ENCODE results near the gene ZDHHC3. TPM values are rescaled to one million over a fixed set of nuclear protein-coding genes. Genes with fewer than 3 reads are reported as not detected.

The ZDHHC3 gene, protein sequence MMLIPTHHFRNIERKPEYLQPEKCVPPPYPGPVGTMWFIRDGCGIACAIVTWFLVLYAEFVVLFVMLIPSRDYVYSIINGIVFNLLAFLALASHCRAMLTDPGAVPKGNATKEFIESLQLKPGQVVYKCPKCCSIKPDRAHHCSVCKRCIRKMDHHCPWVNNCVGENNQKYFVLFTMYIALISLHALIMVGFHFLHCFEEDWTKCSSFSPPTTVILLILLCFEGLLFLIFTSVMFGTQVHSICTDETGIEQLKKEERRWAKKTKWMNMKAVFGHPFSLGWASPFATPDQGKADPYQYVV
- total RNA-seq, result 10 to 100 TPM; 43.5 to 51.4 TPM
- 54.8 to 70.9 reads per million in 2 donors for total RNA-seq

DNA sequence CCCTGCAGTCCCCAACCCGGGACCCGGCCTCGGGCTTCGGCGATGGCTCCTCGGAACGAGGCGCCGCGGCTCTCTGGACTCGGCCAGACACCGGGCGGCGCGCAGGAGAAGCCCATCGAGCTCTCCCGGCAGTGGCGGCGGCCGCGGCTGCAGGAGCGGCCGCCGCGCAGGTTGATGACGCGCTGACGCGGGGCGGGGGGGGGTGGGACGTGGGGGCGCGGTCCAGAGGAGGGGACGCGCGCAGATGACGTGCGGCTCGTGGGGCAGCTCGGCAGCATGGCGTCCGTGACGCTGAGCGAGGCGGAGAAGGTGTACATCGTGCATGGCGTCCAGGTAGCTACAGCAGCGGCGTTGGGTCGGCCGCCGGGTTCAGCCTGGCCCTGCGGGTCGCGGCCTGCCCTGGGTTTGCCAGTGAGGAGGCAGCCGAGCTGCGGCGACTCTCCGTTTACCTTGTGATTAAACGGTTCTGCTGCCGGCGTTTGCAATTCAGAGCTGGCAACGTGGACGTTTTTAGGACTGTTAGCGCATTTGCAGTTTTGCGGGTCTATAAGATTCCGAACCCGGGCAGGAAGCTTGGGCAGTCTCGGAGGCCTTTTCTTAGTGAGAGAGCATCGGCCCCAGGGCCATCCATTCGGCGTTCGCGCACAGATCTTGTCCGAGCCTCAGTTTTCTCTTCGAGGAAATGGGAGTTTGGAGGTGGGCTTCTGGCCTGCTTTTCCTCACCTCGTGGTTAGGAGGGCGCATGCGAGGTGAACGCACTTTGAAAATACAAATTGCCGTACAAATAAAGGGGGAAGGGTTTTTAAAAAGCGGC lies at the start of gene ZDHHC3, which contains the start of gene EXOSC7:
Gene ZDHHC3 (minus strand): TSS at position 173 of the 814 bp plus-strand sequence. CDS start 16,738 bp downstream, outside the sequence.
Gene EXOSC7 (plus strand): TSS at position 243 of the 814 bp plus-strand sequence. CDS start 34 bp downstream, at position 277.
- DNase-seq, result peak; percentile 76 to 84 (median 81)
- Mint-ChIP-seq H3K27ac (peak within 1 kb of the TSS; percentile 97), H3K4me3 (peak within 1 kb of the TSS; percentile 94), H3K36me3 (ENCODE audit: low read depth) (peaks cover 2% of the 10 kb centered on the region), H3K27me3 (no peaks in the 10 kb centered on the region), H3K4me1 (peaks cover 52% of the 10 kb centered on the region)
- ATAC-seq, result peak; percentile 97
- no peaks in the 10 kb centered on the region for H3K9me3 ChIP-seq (ENCODE audit: control insufficient read depth, low read length, poor library complexity, severe bottlenecking)

DNA sequence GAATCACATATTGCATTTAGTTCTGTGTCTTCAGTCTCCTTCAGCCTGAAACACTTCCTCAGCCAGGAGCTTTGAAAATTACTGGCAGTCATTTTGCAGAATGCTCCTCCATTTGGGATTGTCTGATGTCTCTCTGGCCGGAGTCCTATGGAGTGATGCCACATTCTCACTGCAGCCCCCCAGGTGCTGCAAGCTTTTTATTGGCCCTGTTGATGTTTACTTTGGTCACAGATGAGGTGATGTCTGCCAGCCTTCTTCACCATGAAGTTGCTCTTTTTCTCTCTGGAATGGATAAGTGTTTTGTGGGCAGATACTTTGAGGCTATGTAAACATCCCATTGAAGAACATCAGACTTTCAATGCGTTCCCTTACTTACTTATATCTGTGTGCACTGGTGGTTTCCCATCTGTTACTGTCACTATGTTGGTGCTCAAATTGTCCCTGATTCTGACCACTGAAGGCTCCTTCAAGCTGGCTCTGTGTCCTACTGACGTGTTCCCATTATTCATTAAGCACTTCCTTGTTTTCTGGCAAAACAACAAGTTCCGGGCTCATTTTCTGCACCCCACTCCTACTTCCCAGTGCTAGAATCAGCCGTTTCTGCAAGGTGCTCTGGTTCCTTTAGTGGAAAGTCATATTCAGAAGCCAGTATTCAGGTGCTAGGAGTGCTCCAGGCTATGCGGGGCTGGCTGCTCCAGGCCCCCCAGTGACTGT lies 48.7 kb upstream of the ZDHHC3 start:
- ATAC-seq, result no peak
- H3K9me3 ChIP-seq (ENCODE audit: control insufficient read depth, low read length, poor library complexity, severe bottlenecking), result no peaks in the 10 kb centered on the region

DNA sequence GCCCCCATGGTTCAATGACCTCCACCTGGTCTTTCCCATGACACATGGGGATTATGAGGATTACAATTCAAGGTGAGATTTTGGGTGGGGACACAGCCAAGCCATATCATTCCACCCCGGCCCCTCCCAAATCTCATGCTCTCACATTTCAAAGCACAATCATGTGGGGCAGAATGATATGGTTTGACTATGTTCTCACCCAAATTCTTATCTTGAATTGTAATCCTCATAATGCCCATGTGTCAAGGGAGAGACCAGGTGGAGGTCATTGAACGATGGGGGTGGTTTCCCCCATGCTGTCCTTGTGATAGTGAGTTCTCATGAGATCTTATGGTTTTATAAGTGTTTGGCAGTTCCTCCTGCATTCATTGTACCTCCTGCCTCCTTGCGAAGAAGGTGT lies 47.7 kb upstream of the ZDHHC3 start:
- no peak overlapping the region for H3K27ac Mint-ChIP-seq
- peaks cover 21% of the 10 kb centered on the region for H3K4me1 Mint-ChIP-seq
- ATAC-seq (no peak), DNase-seq (no peak)
- H3K36me3 Mint-ChIP-seq (ENCODE audit: low read depth), result no peaks in the 10 kb centered on the region
- no peaks in the 10 kb centered on the region for H3K9me3 ChIP-seq (ENCODE audit: control insufficient read depth, low read length, poor library complexity, severe bottlenecking)
- H3K27me3 Mint-ChIP-seq, result no peaks in the 10 kb centered on the region
- H3K4me3 Mint-ChIP-seq, result no peak overlapping the region

More for the DNA sequence above, 48.7 kb upstream of the ZDHHC3 start:
- Mint-ChIP-seq H3K4me1 (peaks cover 21% of the 10 kb centered on the region), H3K27ac (no peak overlapping the region), H3K4me3 (no peak overlapping the region), H3K36me3 (ENCODE audit: low read depth) (no peaks in the 10 kb centered on the region), H3K27me3 (no peaks in the 10 kb centered on the region)
- DNase-seq, result no peak

- no peak for DNase-seq
- no peak for ATAC-seq
- Mint-ChIP-seq H3K27me3 (no peaks in the 10 kb centered on the region), H3K4me3 (peak overlapping the region; percentile 77), H3K4me1 (peaks cover 26% of the 10 kb centered on the region), H3K27ac (peak overlapping the region; percentile 91), H3K36me3 (ENCODE audit: low read depth) (no peaks in the 10 kb centered on the region)
- H3K9me3 ChIP-seq (ENCODE audit: control insufficient read depth, low read length, poor library complexity, severe bottlenecking), result no peaks in the 10 kb centered on the region
Observed at GRCh38 chr3:45021524-45022297, 45.7 kb upstream of the ZDHHC3 start.

GRCh38 chr3:45020534-45020933 lies 44.6 kb upstream of the ZDHHC3 start:
- Mint-ChIP-seq H3K27me3 (no peaks in the 10 kb centered on the region), H3K4me3 (peak overlapping the region; percentile 77)
- peak; percentile 91 for ATAC-seq

DNA sequence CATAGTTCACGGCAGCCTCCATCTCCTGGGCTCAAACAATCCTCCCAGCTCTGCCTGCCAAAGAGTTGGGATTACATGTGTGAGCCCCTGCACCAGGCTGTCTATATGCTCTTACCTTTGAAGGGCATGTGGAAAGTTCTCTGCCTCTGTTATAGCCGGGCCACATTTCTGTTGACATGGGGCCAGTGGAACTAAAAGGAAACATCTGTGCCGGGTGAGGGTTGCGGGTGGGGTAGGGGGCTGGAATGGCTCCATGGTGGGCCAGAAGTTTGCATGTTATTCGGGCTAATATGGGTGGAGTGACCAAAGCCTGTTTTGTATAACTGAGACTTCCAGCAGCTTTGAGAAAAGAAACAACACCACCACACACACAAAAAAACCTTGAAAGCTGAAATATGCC lies 41.8 kb upstream of the ZDHHC3 start:
- H3K4me1 Mint-ChIP-seq, result peaks cover 26% of the 10 kb centered on the region
- H3K27ac Mint-ChIP-seq, result peak overlapping the region; percentile 65

More at GRCh38 chr3:45020534-45020933, 44.6 kb upstream of the ZDHHC3 start:
- peak overlapping the region; percentile 91 for H3K27ac Mint-ChIP-seq
- peaks cover 26% of the 10 kb centered on the region for H3K4me1 Mint-ChIP-seq
- no peaks in the 10 kb centered on the region for H3K36me3 Mint-ChIP-seq (ENCODE audit: low read depth)
- H3K9me3 ChIP-seq (ENCODE audit: control insufficient read depth, low read length, poor library complexity, severe bottlenecking), result no peaks in the 10 kb centered on the region
- DNase-seq, result no peak

DNA sequence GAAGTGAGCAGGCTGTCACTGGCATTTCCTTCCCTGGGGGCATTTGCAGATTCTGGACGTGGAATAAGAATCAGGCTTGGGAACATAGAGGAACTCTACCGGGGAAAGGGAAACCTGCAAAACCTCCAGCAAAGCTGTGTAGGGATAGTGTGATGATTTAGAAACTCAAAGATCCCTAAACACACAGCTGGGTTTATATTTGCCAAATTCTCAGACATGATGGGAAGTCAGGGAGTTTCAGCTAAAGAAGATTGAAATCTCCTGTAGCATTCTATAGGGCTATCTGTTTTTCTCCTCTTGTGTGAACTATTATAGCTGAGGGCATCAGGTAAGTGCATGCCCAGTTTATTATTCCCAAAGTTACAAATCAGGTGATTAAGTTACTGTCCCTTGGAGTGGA lies 40.9 kb upstream of the ZDHHC3 start:
- ATAC-seq, result no peak
- H3K27me3 Mint-ChIP-seq, result no peaks in the 10 kb centered on the region
- peaks cover 6% of the 10 kb centered on the region for H3K36me3 Mint-ChIP-seq (ENCODE audit: low read depth)
- DNase-seq, result no peak
- no peaks in the 10 kb centered on the region for H3K9me3 ChIP-seq (ENCODE audit: control insufficient read depth, low read length, poor library complexity, severe bottlenecking)
- H3K27ac Mint-ChIP-seq, result peak overlapping the region; percentile 53
- no peak overlapping the region for H3K4me3 Mint-ChIP-seq
- peaks cover 30% of the 10 kb centered on the region for H3K4me1 Mint-ChIP-seq

More for the DNA sequence above, 41.8 kb upstream of the ZDHHC3 start:
- Mint-ChIP-seq H3K27me3 (no peaks in the 10 kb centered on the region), H3K36me3 (ENCODE audit: low read depth) (peaks cover 1% of the 10 kb centered on the region), H3K4me3 (no peak overlapping the region)
- DNase-seq (no peak), ATAC-seq (no peak)
- H3K9me3 ChIP-seq (ENCODE audit: control insufficient read depth, low read length, poor library complexity, severe bottlenecking), result no peaks in the 10 kb centered on the region

DNA sequence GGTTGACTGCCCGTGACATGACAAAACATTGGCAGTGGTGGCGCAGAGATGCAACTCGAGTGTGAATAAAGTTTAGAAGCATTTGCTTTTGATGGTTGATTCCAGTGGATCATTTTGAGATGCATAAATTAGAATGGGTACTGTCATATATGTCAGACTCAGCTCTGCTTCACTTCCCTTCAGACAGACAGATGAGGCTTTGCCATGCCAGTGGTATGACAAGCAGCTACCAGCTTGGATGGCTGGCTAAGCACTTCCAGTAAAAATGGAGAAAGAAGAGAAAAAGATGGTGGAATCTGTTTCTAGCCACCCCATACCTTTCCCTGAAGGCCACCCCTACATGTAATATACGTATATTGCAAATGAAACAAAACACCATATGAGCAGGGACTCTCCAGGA lies 36.6 kb upstream of the ZDHHC3 start:
- H3K4me1 Mint-ChIP-seq, result peaks cover 40% of the 10 kb centered on the region
- H3K27me3 Mint-ChIP-seq, result no peaks in the 10 kb centered on the region
- no peaks in the 10 kb centered on the region for H3K9me3 ChIP-seq (ENCODE audit: control insufficient read depth, low read length, poor library complexity, severe bottlenecking)
- H3K36me3 Mint-ChIP-seq (ENCODE audit: low read depth), result peaks cover 13% of the 10 kb centered on the region
- ATAC-seq (no peak), DNase-seq (no peak)
- H3K27ac Mint-ChIP-seq, result peak overlapping the region; percentile 90
- H3K4me3 Mint-ChIP-seq, result no peak overlapping the region

GRCh38 chr3:45011756-45012508 lies 36.0 kb upstream of the ZDHHC3 start:
- Mint-ChIP-seq H3K36me3 (ENCODE audit: low read depth) (peaks cover 13% of the 10 kb centered on the region), H3K27ac (peak overlapping the region; percentile 90), H3K4me3 (peak overlapping the region; percentile 71), H3K4me1 (peaks cover 44% of the 10 kb centered on the region), H3K27me3 (no peaks in the 10 kb centered on the region)
- ATAC-seq (peak; percentile 32), DNase-seq (no peak)
- no peaks in the 10 kb centered on the region for H3K9me3 ChIP-seq (ENCODE audit: control insufficient read depth, low read length, poor library complexity, severe bottlenecking)

- no peaks in the 10 kb centered on the region for H3K9me3 ChIP-seq (ENCODE audit: control insufficient read depth, low read length, poor library complexity, severe bottlenecking)
- H3K4me3 Mint-ChIP-seq, result peak overlapping the region; percentile 49
- no peak for DNase-seq
- peaks cover 46% of the 10 kb centered on the region for H3K4me1 Mint-ChIP-seq
- peaks cover 13% of the 10 kb centered on the region for H3K36me3 Mint-ChIP-seq (ENCODE audit: low read depth)
- peak overlapping the region; percentile 90 for H3K27ac Mint-ChIP-seq
- no peaks in the 10 kb centered on the region for H3K27me3 Mint-ChIP-seq
- no peak for ATAC-seq
Observed at GRCh38 chr3:45010811-45011333, 34.9 kb upstream of the ZDHHC3 start.

DNA sequence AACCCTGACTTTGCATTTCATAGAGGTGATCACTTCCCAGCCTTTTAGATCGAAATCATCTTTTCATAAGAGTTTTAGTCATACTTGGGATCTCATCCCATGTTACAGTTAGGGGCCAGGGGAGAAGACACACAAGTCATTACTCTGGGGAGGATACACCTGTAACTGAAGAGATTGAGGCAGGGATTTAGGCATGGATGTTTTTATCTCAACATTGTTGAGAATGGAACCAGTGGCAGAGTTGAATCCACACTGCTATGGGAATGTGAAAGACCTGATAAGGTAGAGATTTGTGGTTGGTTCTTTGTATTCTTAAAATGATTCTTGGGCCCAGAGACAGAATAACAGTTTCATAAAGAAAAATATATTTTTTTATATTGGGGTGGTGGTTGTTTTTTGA lies 33.9 kb upstream of the ZDHHC3 start:
- peaks cover 15% of the 10 kb centered on the region for H3K36me3 Mint-ChIP-seq (ENCODE audit: low read depth)
- no peaks in the 10 kb centered on the region for H3K9me3 ChIP-seq (ENCODE audit: control insufficient read depth, low read length, poor library complexity, severe bottlenecking)
- ATAC-seq (no peak), DNase-seq (no peak)
- no peak overlapping the region for H3K4me3 Mint-ChIP-seq
- H3K4me1 Mint-ChIP-seq, result peaks cover 54% of the 10 kb centered on the region
- no peaks in the 10 kb centered on the region for H3K27me3 Mint-ChIP-seq
- peak overlapping the region; percentile 90 for H3K27ac Mint-ChIP-seq

- Mint-ChIP-seq H3K36me3 (ENCODE audit: low read depth) (peaks cover 16% of the 10 kb centered on the region), H3K27me3 (no peaks in the 10 kb centered on the region), H3K4me3 (peak overlapping the region; percentile 39), H3K4me1 (peaks cover 59% of the 10 kb centered on the region), H3K27ac (peak overlapping the region; percentile 90)
- H3K9me3 ChIP-seq (ENCODE audit: control insufficient read depth, low read length, poor library complexity, severe bottlenecking), result no peaks in the 10 kb centered on the region
- DNase-seq (no peak), ATAC-seq (no peak)
Observed at GRCh38 chr3:45008117-45008516, 32.1 kb upstream of the ZDHHC3 start.
